GM13976 (cell line): Measurements from ENCODE around the gene SPHKAP.
A peak's percentile ranks its signal among the peaks of the same experiment; 100 is the strongest.
"Not testable (repeated sequence)": the region's sequence is repeated elsewhere in the genome, so short reads cannot be mapped to it uniquely, and the experiment has no call there.

Source experiments
- DNase-seq: peaks from one replicate; pipeline ENCODE4 v3.0.0; 2012; ENCODE audit warnings: low spot score
- CTCF ChIP-seq: IDR thresholded peaks from 2 replicates; pipeline ENCODE4 v1.5.1; 2012; ENCODE audit warnings: borderline replicate concordance, mild to moderate bottlenecking; ENCODE audit not compliant: insufficient read depth; ENCODE audit errors: extremely low read depth, missing control alignments, control extremely low read depth
- in situ Hi-C: fragments of 300-500 bp; cut with MboI; formaldehyde crosslinking; loops from one replicate; pipeline ENCODE4 v1.12.0; 2022; ENCODE audit warnings: low sequenced_read_pairs, mixed read lengths, inconsistent platforms; ENCODE audit not compliant: unreplicated experiment

Gene SPHKAP, protein sequence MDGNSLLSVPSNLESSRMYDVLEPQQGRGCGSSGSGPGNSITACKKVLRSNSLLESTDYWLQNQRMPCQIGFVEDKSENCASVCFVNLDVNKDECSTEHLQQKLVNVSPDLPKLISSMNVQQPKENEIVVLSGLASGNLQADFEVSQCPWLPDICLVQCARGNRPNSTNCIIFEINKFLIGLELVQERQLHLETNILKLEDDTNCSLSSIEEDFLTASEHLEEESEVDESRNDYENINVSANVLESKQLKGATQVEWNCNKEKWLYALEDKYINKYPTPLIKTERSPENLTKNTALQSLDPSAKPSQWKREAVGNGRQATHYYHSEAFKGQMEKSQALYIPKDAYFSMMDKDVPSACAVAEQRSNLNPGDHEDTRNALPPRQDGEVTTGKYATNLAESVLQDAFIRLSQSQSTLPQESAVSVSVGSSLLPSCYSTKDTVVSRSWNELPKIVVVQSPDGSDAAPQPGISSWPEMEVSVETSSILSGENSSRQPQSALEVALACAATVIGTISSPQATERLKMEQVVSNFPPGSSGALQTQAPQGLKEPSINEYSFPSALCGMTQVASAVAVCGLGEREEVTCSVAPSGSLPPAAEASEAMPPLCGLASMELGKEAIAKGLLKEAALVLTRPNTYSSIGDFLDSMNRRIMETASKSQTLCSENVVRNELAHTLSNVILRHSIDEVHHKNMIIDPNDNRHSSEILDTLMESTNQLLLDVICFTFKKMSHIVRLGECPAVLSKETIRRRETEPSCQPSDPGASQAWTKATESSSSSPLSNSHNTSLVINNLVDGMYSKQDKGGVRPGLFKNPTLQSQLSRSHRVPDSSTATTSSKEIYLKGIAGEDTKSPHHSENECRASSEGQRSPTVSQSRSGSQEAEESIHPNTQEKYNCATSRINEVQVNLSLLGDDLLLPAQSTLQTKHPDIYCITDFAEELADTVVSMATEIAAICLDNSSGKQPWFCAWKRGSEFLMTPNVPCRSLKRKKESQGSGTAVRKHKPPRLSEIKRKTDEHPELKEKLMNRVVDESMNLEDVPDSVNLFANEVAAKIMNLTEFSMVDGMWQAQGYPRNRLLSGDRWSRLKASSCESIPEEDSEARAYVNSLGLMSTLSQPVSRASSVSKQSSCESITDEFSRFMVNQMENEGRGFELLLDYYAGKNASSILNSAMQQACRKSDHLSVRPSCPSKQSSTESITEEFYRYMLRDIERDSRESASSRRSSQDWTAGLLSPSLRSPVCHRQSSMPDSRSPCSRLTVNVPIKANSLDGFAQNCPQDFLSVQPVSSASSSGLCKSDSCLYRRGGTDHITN (N-terminal part only)

DNA sequence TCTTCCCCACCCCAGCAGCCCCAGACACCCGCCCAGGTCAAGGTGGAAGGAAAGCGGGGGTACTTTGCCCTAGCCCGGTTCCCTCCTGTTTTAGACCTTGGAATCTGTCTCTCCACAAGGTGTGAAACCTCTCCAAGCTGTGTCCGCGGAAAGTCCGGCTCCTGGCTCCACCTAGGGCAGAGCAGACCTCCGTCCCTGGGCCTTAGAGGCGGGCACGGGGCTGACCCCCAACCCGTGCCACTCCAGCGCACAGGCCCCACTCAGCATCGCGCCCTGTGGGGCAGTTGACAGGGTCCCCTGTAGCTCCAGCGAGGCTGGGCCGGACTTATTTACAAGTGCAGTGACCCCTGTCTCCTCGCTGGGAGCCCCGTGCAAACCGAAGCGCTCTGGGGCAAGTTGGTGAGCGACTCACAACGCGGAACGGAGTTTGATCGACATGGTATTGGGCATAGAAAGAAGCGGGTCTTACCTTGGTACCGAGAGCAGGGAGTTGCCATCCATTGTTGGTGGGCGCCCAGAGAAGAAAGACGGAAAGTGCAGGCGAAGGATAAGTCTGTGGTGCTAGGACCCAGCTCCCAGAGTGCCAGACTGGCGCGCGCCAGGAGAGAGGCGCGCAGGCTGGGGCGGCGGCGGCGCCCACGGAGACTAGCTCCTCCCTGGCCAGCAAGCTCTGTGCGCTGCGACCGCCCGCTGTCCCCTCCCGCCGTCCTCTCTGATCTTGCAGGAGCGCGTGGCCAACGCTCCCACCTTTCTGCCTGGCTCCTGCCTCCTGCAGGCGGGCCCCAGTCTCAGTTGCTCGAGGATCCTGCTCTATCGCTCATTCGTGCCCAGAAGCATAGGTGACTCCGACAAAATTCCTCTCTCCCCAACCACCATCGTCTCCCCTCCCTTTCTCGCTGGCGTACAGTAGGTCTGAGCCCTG lies at the start of gene SPHKAP:
Gene SPHKAP (minus strand): TSS at position 590 of the 922 bp plus-strand sequence. CDS start 89 bp downstream, at position 501.
- in situ Hi-C loops, result no loop called here
- TF ChIP-seq CTCF, result no peak
- peak; percentile 17 for DNase-seq

GRCh38 chr2:228227466-228227865 lies 46.0 kb upstream of the SPHKAP start:
- TF ChIP-seq CTCF, result no peak
- no peak for DNase-seq
- in situ Hi-C loops, result no loop called here

DNA sequence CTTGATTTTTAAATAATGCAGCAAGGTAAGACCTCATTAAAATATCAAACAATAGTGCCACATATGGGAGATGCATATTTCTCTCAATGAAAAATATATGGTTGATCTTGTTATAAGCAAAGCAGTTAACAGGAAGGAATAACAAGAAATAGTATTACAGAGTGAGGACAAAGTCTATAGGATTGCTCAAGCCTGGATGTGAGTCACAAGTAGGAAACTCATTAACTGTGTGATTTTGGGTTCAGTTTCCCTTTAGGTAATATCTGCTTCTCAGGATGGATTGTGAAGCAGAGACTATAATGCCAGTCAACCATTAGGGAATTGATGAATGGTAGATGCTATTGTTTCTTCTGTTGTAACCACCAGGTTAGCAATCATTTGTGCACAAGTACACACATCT lies 42.9 kb upstream of the SPHKAP start:
- in situ Hi-C loops, result no loop called here
- no peak for DNase-seq
- TF ChIP-seq CTCF, result no peak

GRCh38 chr2:228218593-228218992 lies 37.1 kb upstream of the SPHKAP start:
- DNase-seq, result not testable (repeated sequence)

GRCh38 chr2:228197504-228197903 lies 16.0 kb upstream of the SPHKAP start:
- no peak for DNase-seq
- no peak for TF ChIP-seq CTCF
- in situ Hi-C loops, result no loop called here

More at GRCh38 chr2:228218593-228218992, 37.1 kb upstream of the SPHKAP start:
- in situ Hi-C loops, result not testable (repeated sequence)
